ENCODE results near the gene FAM114A2. TPM values are rescaled to one million over a fixed set of nuclear protein-coding genes. Genes with fewer than 3 reads are reported as not detected.

Gene FAM114A2
- total and polyA plus RNA-seq, 3 donors from 2014 or later, result 36.1 to 82.1 (median 45.5) TPM

DNA sequence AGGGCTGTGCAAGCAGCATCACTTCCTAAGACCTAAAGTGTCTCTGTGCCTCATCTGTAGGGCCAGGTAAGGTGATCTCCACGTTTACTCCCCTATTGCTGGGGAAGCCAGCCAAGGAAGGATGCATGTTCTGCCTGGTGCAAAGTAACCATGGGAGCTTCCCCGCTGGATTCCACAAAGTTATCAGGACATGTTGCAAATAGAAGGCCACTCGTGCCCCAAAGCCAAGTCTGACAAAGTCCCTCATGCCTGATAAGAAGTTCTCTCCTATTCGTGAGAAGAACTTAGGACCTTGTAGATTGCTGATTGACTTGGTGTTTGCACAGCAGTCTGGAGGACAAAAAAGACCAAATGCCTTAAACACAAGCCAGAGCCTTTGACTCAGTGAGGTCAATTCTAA, 81.5 kb downstream of the FAM114A2 start:
- Histone ChIP-seq H3K36me3 (ENCODE audit: low read depth, missing control alignments) (no peaks in the 10 kb centered on the region), H3K9me3 (no peaks in the 10 kb centered on the region), H3K4me3 (no peak overlapping the region), H3K27ac (no peak overlapping the region), H3K4me1 (peaks cover 8% of the 10 kb centered on the region), H3K27me3 (no peaks in the 10 kb centered on the region)
- WGBS, 2 donors, result 46 to 65% methylated on average over 4 of the region's 4 CpGs
- intact Hi-C loops (cut with DNase I; ENCODE audit: low total_unique reads), result no loop called here
- TF ChIP-seq, protein P1, sequence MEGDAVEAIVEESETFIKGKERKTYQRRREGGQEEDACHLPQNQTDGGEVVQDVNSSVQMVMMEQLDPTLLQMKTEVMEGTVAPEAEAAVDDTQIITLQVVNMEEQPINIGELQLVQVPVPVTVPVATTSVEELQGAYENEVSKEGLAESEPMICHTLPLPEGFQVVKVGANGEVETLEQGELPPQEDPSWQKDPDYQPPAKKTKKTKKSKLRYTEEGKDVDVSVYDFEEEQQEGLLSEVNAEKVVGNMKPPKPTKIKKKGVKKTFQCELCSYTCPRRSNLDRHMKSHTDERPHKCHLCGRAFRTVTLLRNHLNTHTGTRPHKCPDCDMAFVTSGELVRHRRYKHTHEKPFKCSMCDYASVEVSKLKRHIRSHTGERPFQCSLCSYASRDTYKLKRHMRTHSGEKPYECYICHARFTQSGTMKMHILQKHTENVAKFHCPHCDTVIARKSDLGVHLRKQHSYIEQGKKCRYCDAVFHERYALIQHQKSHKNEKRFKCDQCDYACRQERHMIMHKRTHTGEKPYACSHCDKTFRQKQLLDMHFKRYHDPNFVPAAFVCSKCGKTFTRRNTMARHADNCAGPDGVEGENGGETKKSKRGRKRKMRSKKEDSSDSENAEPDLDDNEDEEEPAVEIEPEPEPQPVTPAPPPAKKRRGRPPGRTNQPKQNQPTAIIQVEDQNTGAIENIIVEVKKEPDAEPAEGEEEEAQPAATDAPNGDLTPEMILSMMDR (IDR thresholded peaks at IDR 0.05), result no peak
- no peak for TF ChIP-seq POLR2A (IDR thresholded peaks at IDR 0.05)
- peak; percentile 74 for DNase-seq

DNA sequence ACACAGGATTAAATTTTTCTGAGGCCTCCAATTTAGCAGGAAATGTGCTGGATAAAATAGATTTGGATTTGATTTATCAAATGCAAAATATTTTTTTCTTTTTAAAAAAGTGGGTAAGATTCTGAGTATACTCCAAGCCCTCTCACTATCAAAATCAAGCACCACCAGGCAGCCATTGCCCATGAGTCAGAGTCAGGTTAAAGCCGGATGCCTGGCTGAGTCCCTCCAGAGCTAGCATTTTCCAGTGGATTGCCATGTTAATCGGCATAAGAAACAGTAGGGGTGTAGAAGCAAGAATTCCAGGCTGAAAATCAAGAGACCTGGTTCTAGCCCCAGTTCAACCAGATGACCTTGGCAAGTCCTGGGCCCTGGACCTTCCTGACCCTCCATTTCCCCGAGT, 85.3 kb downstream of the FAM114A2 start:
- intact Hi-C loops (cut with DNase I; ENCODE audit: low total_unique reads), result no loop called here
- no peak for DNase-seq
- Histone ChIP-seq H3K9me3 (no peaks in the 10 kb centered on the region), H3K36me3 (ENCODE audit: low read depth, missing control alignments) (no peaks in the 10 kb centered on the region), H3K27ac (no peak overlapping the region), H3K4me1 (no peaks in the 10 kb centered on the region), H3K4me3 (no peak overlapping the region), H3K27me3 (no peaks in the 10 kb centered on the region)
- 85 to 92% methylated on average over 3 of the region's 3 CpGs for WGBS, 2 donors
- TF ChIP-seq, protein P1 (IDR thresholded peaks at IDR 0.05), result no peak
- TF ChIP-seq POLR2A (IDR thresholded peaks at IDR 0.05), result no peak

DNA sequence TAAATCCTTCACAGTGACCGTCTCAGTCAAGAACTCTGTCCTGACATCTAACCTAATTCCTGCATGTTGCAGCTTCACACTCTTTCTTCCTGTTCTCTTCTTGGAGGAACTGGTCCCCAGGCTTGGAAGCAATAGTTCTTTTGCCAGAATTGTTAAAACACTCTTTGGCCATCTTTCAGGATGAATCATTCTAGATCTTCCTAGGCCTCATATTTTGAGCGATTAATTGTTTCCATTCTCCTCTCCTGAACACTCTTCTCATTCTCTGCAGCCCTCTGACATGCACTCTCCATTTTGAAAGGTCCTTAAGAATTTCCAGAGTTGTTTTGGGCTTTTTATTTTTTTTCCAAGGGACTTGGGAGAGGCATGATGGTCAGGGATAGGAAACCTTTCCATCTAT, 85.8 kb downstream of the FAM114A2 start:
- Histone ChIP-seq H3K27ac (no peak overlapping the region), H3K4me1 (no peaks in the 10 kb centered on the region), H3K9me3 (no peaks in the 10 kb centered on the region), H3K36me3 (ENCODE audit: low read depth, missing control alignments) (no peaks in the 10 kb centered on the region), H3K4me3 (no peak overlapping the region), H3K27me3 (no peaks in the 10 kb centered on the region)
- intact Hi-C loops (cut with DNase I; ENCODE audit: low total_unique reads), result no loop called here
- DNase-seq, result no peak
- TF ChIP-seq POLR2A (IDR thresholded peaks at IDR 0.05), result no peak
- TF ChIP-seq, protein P1 (IDR thresholded peaks at IDR 0.05), result no peak
- WGBS, 2 donors, result 81 to 83% methylated on average over 2 of the region's 2 CpGs

DNA sequence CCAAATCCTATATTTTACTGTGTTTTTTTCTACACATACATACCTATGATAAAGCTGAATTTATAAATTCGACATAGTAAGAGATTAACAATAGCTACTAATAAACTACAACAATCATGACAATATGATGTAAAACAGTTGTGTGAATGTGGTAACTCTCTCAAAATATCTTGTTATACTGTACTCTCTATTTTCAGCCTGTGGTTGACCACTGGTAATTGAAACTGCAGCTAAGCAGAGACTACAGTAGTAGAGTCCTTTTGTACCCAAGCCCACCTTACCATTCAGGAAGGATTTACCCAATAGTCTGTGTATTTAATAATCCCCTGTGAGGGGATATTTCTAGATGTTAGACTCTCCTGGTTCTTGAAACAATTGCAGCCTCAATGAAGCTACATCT, 86.7 kb downstream of the FAM114A2 start:
- no peak for TF ChIP-seq POLR2A (IDR thresholded peaks at IDR 0.05)
- TF ChIP-seq, protein P1 (IDR thresholded peaks at IDR 0.05), result no peak
- H3K4me1 ChIP-seq, result no peaks in the 10 kb centered on the region
- intact Hi-C loops (cut with DNase I; ENCODE audit: low total_unique reads), result no loop called here
- no peak overlapping the region for H3K4me3 ChIP-seq
- no peak for DNase-seq
- no peaks in the 10 kb centered on the region for H3K36me3 ChIP-seq (ENCODE audit: low read depth, missing control alignments)
- no peak overlapping the region for H3K27ac ChIP-seq
- H3K9me3 ChIP-seq, result no peaks in the 10 kb centered on the region
- no peaks in the 10 kb centered on the region for H3K27me3 ChIP-seq
- WGBS, 2 donors, result 89 to 92% methylated on average over 1 of the region's 1 CpG

DNA sequence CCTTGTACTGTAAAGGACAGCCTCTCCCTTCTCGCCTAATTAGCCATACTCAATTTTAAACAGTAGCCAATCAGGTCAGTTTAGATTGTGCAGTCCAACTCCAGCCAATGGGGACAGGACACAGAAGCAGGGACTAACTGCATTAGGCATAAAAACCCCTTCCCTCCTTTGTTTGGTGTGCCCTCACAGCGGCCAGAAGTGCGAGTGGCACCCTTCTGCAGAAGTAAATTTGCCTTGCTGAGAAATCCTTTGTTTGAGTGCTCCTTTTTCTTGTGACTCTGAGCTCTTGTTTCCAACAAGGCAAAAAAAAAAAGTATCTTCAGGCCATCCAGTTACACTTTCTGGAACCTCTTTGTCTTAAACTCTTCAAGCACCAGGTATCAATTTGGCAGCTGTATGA, 97.4 kb downstream of the FAM114A2 start:
- no peaks in the 10 kb centered on the region for H3K36me3 ChIP-seq (ENCODE audit: low read depth, missing control alignments)
- intact Hi-C loops (cut with DNase I; ENCODE audit: low total_unique reads), result no loop called here
- H3K4me1 ChIP-seq, result no peaks in the 10 kb centered on the region
- H3K27ac ChIP-seq, result no peak overlapping the region
- TF ChIP-seq, protein P1 (IDR thresholded peaks at IDR 0.05), result no peak
- no peak for TF ChIP-seq POLR2A (IDR thresholded peaks at IDR 0.05)
- DNase-seq, result no peak
- H3K27me3 ChIP-seq, result no peaks in the 10 kb centered on the region
- no peak overlapping the region for H3K4me3 ChIP-seq
- 94 to 100% methylated on average over 3 of the region's 3 CpGs for WGBS, 2 donors
- H3K9me3 ChIP-seq, result no peaks in the 10 kb centered on the region
